Right lobe of liver (tissue), 4 donors: ENCODE data around the gene CDC42BPB.

Experiments used
- CTCF ChIP-seq, 4 donors: fragments of 200-600 bp in 3 of 4; fragments of 450-650 bp in 1 of 4; IDR thresholded peaks; one replicate each; pipeline versions ENCODE4 v1.5.1 to v1.8.0; 2016 to 2022; ENCODE audit warnings: antibody characterized with exemption in 4 of 4, mild to moderate bottlenecking in 2 of 4
- POLR2A ChIP-seq: fragments of 450-650 bp; IDR thresholded peaks from one replicate; pipeline ENCODE4 v1.6.1; 2017; ENCODE audit warnings: antibody characterized with exemption, mild to moderate bottlenecking
- donor health status: DM: no; HTN: no; CAD: no.
- donor health status: DM: no; HTN: no; CAD: no.
- donor health status: DM: no; HTN: yes; CAD: no.

- TF ChIP-seq POLR2A (no peak), CTCF (IDR thresholded peaks at IDR 0.05) (no peak)
Observed at GRCh38 chr14:102980409-102980810, 76.9 kb downstream of the CDC42BPB start.
